GM20431 (cell line): Measurements from ENCODE around the gene ZNF133.

Experiments used
- in situ Hi-C: fragments of 300-500 bp; cut with MseI, MboI; formaldehyde crosslinking; loops from one replicate; pipeline ENCODE4 v1.15.0; 2020; ENCODE audit warnings: low sequenced_read_pairs; ENCODE audit not compliant: unreplicated experiment

Gene ZNF133

GRCh38 chr20:18279242-18279641, 9.1 kb upstream of the ZNF133 start:
- in situ Hi-C loops, result no loop called here

GRCh38 chr20:18284805-18285533, 3.4 kb upstream of the ZNF133 start:
- in situ Hi-C loops, result no loop called here

GRCh38 chr20:18287546-18287914, 797 bp upstream of the ZNF133 start:
- in situ Hi-C loops, result no loop called here

GRCh38 chr20:18288749-18289267, 481 bp downstream of the ZNF133 start:
- in situ Hi-C loops, result no loop called here

GRCh38 chr20:18289306-18289705, 979 bp downstream of the ZNF133 start:
- in situ Hi-C loops, result no loop called here

- in situ Hi-C loops, result no loop called here
Measured at GRCh38 chr20:18299364-18299763, 11.0 kb downstream of the ZNF133 start.

GRCh38 chr20:18304618-18305017, 16.3 kb downstream of the ZNF133 start:
- in situ Hi-C loops, result no loop called here

- in situ Hi-C loops, result no loop called here
Measured at GRCh38 chr20:18307301-18307700, 19.0 kb downstream of the ZNF133 start.

GRCh38 chr20:18310051-18310450, 21.7 kb downstream of the ZNF133 start:
- in situ Hi-C loops, result no loop called here

- in situ Hi-C loops, result no loop called here
Measured at GRCh38 chr20:18310592-18310991, 22.3 kb downstream of the ZNF133 start.

- in situ Hi-C loops, result no loop called here
Measured at GRCh38 chr20:18312723-18313122, 24.4 kb downstream of the ZNF133 start.

GRCh38 chr20:18313411-18313810, 25.1 kb downstream of the ZNF133 start:
- in situ Hi-C loops, result no loop called here

GRCh38 chr20:18314786-18315406, 26.6 kb downstream of the ZNF133 start:
- in situ Hi-C loops, result no loop called here

- in situ Hi-C loops, result no loop called here
Measured at GRCh38 chr20:18316166-18316565, 27.8 kb downstream of the ZNF133 start.

GRCh38 chr20:18321316-18321715, 33.0 kb downstream of the ZNF133 start:
- in situ Hi-C loops, result no loop called here

- in situ Hi-C loops, result no loop called here
Measured at GRCh38 chr20:18321976-18322950, 33.9 kb downstream of the ZNF133 start.

- in situ Hi-C loops, result no loop called here
Measured at GRCh38 chr20:18323705-18324104, 35.4 kb downstream of the ZNF133 start.

GRCh38 chr20:18324596-18325089, 36.3 kb downstream of the ZNF133 start:
- in situ Hi-C loops, result no loop called here

GRCh38 chr20:18326990-18327389, 38.7 kb downstream of the ZNF133 start:
- in situ Hi-C loops, result no loop called here

GRCh38 chr20:18331694-18332093, 43.4 kb downstream of the ZNF133 start:
- in situ Hi-C loops, result no loop called here
